MM.1S (cell line): Measurements from ENCODE around the gene GOLT1A.

Source experiments
- DNase-seq: peaks from one replicate; pipeline ENCODE4 v3.0.0-alpha.2; 2015
- H2AFZ ChIP-seq: fragments of 300-600 bp; sonication (generic); 2 replicates; pipeline ENCODE4 v1.6.0; 2016; ENCODE audit warnings: antibody characterized with exemption, low read length
- H3F3A ChIP-seq: fragments of 300-600 bp; sonication (generic); 2 replicates; pipeline ENCODE4 v1.6.1; 2016; ENCODE audit warnings: mild to moderate bottlenecking, antibody characterized with exemption, low read length, moderate library complexity, mixed read lengths; ENCODE audit not compliant: insufficient read depth
- H3K27ac ChIP-seq: fragments of 300-600 bp; sonication (generic); 2 replicates; pipeline ENCODE4 v1.5.1; 2016; ENCODE audit warnings: mild to moderate bottlenecking, low read length
- H3K27me3 ChIP-seq: fragments of 300-600 bp; sonication (generic); replicated peaks from 2 replicates; pipeline ENCODE4 v1.6.0; 2016; ENCODE audit warnings: low read length; ENCODE audit not compliant: insufficient read depth
- H3K36me3 ChIP-seq: fragments of 300-600 bp; sonication (generic); replicated peaks from 2 replicates; pipeline ENCODE4 v1.6.1; 2016; ENCODE audit warnings: mild to moderate bottlenecking, low read length, mixed read lengths; ENCODE audit not compliant: insufficient read depth
- H3K4me1 ChIP-seq: fragments of 300-600 bp; sonication (generic); 2 replicates; pipeline ENCODE4 v1.6.1; 2016; ENCODE audit warnings: low read length, mixed read lengths
- H3K4me2 ChIP-seq: fragments of 300-600 bp; sonication (generic); 2 replicates; pipeline ENCODE4 v1.6.0; 2016; ENCODE audit warnings: low read depth, low read length
- H3K4me3 ChIP-seq: fragments of 300-600 bp; sonication (generic); 2 replicates; pipeline ENCODE4 v1.5.1; 2016; ENCODE audit warnings: low read length, mixed read lengths
- H3K79me2 ChIP-seq: fragments of 300-600 bp; sonication (generic); 2 replicates; pipeline ENCODE4 v1.6.1; 2016; ENCODE audit warnings: mixed run types, low read length, mixed read lengths
- H3K9ac ChIP-seq: fragments of 300-600 bp; sonication (generic); 2 replicates; pipeline ENCODE4 v1.6.1; 2016; ENCODE audit warnings: low read length, mixed read lengths
- H3K9me2 ChIP-seq: fragments of 300-600 bp; sonication (generic); replicated peaks from 2 replicates; pipeline ENCODE4 v1.6.1; 2016; ENCODE audit warnings: mild to moderate bottlenecking, low read length, mixed read lengths; ENCODE audit not compliant: insufficient read depth
- H3K9me3 ChIP-seq: fragments of 300-600 bp; sonication (generic); replicated peaks from 2 replicates; pipeline ENCODE4 v1.6.1; 2016; ENCODE audit warnings: mild to moderate bottlenecking, low read length, mixed read lengths; ENCODE audit not compliant: insufficient read depth
- H4K20me1 ChIP-seq: fragments of 300-600 bp; sonication (generic); 2 replicates; pipeline ENCODE4 v1.6.1; 2016; ENCODE audit warnings: mild to moderate bottlenecking, low read length, moderate library complexity, mixed read lengths; ENCODE audit not compliant: insufficient read depth
- CTCF ChIP-seq: fragments of 300-600 bp; sonication (generic); IDR thresholded peaks from 2 replicates; pipeline ENCODE4 v1.5.1; 2016; ENCODE audit warnings: antibody characterized with exemption, low read length, mixed read lengths
- EZH2 ChIP-seq: fragments of 300-600 bp; sonication (generic); optimal IDR thresholded peaks from 2 replicates; pipeline ENCODE3; 2017; ENCODE audit warnings: low read depth, mild to moderate bottlenecking, antibody characterized with exemption, low read length, mixed read lengths
- EZH2phosphoT487 ChIP-seq: fragments of 300-600 bp; sonication (generic); IDR thresholded peaks from 2 replicates; pipeline ENCODE4 v1.6.1; 2018; ENCODE audit warnings: antibody characterized with exemption, low read length

The GOLT1A gene

DNA sequence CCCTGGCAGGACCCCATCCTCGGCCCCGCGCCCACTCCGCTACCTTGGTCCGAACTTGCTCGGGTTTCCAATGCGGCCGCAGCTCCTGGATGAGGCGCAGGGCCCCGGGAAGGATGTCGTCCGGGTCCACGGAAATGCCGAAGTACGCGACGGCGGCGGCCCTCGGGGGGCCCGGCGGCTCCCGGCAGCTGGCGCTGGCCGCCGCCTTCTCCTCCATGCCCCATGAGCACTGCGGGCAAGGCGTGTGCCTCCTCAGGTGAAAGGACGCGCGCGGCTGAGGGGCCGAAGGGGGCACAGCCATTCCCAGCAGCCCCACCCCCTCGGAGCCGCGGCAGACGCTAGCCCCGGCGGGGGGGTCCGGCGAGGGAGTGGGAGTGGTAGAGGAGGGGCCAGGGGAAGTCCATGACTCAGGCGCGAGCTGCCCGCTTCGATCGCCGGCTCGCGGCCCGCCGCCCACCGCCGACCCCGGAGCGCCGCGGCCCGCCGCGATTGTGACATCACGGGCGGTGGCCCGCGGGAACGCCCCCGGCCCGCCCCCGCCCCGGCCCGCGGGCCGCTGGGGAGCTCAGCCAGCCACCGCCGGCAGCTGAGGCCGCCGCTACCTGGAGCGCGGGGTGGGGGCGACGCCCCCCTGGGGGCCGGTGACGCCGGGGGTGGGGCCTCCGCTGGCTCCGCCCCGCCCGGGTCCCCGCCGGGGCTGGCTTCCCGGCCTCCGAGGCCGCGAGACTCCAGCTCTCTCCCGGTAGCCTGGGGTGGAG, 62.1 kb downstream of the GOLT1A start, which contains the start of gene ETNK2:
TSS of gene ETNK2 (minus strand) at position 493 of the 758 bp plus-strand sequence. CDS start at position 301, 192 bp downstream.
- Histone ChIP-seq H3K9me3 (no peaks in the 10 kb centered on the region), H3K79me2 (no peaks in the 10 kb centered on the region), H3K4me3 (peak within 1 kb of the TSS; percentile 58; the same call in 1 of the 2 replicates), H3K9me2 (no peaks in the 10 kb centered on the region), H3F3A (no peaks in the 10 kb centered on the region), H3K4me2 (peak within 1 kb of the TSS; percentile 90), H3K27ac (no peak within 1 kb of the TSS), H3K4me1 (no peaks in the 10 kb centered on the region), H3K27me3 (peaks cover 40% of the 10 kb centered on the region), H4K20me1 (no peaks in the 10 kb centered on the region), H2AFZ (peak within 1 kb of the TSS; percentile 81), H3K36me3 (no peaks in the 10 kb centered on the region), H3K9ac (peak within 1 kb of the TSS; percentile 8; the same call in 1 of the 2 replicates)
- peak; percentile 28 for DNase-seq
- no peak for TF ChIP-seq EZH2phosphoT487
- TF ChIP-seq CTCF: no peak
- TF ChIP-seq EZH2: no peak

DNA sequence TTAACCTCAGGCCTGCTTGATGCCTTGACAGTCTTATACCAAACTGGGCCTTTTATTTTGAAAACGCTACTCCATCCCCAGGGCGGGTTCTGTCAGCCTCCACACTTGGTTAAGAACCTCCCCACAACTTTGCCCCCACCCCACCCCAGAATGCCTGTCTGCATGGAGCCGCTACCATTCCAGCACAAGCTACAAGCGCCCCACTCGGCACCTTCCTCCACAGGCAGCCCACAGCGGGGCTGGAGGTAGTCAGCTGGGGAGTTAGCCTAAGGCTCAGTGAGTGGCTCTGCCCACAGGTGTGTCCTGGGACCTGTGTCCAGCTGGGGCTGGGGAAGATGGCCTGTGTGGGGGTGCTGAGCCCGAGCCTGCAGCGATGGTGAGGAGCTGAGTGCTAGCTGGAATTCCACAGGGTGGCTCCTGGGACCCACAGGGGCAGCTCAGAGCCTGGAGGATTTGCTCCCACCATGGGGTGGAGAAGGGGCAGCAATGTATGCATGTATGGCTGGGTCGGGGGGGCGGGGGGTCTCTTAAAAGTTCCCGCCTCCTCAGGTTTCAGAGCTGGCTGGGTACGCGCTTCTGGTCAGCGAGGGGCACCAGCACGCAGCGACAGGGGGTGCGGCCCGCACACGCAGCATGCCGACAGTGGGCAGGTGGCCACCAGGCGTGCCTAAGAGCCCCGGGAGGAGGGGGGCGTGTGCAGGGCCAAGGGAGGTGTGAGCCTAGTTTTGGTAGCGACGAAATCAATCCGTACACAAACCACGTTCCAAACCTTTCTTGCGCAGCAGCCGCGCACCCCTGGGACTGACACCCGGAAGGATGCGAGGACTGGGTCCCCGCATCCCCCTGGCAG, 62.9 kb downstream of the GOLT1A start:
- H3K36me3 ChIP-seq: no peaks in the 10 kb centered on the region
- H3K27ac ChIP-seq: no peak overlapping the region
- H3K9me3 ChIP-seq: no peaks in the 10 kb centered on the region
- H3K4me2 ChIP-seq: peak overlapping the region; percentile 90; the same call in 1 of the 2 replicates
- no peak overlapping the region for H2AFZ ChIP-seq
- H3K9me2 ChIP-seq: no peaks in the 10 kb centered on the region
- DNase-seq: no peak
- peaks cover 40% of the 10 kb centered on the region for H3K27me3 ChIP-seq
- H4K20me1 ChIP-seq: no peaks in the 10 kb centered on the region
- no peaks in the 10 kb centered on the region for H3K79me2 ChIP-seq
- no peak overlapping the region for H3K9ac ChIP-seq
- H3K4me3 ChIP-seq: no peak overlapping the region
- no peaks in the 10 kb centered on the region for H3K4me1 ChIP-seq
- no peak for TF ChIP-seq EZH2
- TF ChIP-seq EZH2phosphoT487: no peak
- no peak for TF ChIP-seq CTCF
- H3F3A ChIP-seq: no peaks in the 10 kb centered on the region

DNA sequence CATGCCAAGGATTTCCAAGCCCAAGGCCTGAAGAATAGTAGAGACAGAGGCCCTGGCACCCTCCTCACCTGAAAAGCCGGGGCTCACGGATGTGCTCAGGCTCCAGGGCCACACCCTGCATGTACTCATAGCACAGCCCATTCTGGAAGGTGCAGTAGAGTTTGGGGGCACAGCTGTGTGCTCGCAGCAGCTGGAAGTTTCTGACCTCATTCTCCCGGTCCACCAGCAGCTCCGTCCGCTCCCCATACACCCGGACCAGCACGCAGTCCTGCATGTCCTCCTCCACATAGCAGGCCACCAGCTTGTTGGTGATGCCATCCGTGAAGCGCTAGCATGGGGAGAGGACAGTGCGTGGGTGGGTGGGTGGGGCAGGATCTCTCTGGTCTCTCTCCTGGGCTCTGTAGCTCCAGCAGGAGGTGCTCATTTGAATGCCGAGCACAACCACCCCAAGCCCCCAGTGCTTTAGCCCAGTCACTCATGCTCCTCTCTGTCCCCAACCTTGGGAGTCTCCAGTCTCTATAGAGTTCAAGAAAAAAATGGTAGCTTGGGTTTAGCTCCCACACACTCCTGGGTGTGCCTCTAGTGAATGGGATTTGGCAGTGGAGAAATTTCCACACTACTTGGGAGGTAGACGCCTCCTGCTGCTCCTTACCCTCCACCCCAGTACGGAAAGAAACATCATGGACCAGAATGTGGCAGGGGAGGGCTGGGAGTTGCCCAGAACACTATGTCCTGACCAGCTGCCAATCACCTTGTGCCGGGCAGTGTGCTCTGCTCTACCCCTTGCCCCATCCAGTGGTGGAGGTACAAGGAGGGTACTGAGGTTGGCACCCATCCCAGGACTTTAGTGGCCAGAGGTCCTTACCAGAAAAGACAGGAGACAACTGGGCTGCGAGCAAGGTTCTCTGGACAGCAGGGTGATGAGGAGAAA, 63.9 kb downstream of the GOLT1A start:
- no peak overlapping the region for H3K9ac ChIP-seq
- no peak overlapping the region for H3K4me2 ChIP-seq
- H3F3A ChIP-seq: no peaks in the 10 kb centered on the region
- H3K79me2 ChIP-seq: no peaks in the 10 kb centered on the region
- no peaks in the 10 kb centered on the region for H3K9me3 ChIP-seq
- H3K27ac ChIP-seq: no peak overlapping the region
- DNase-seq: no peak
- no peaks in the 10 kb centered on the region for H3K4me1 ChIP-seq
- TF ChIP-seq EZH2 (no peak), CTCF (no peak), EZH2phosphoT487 (no peak)
- H3K36me3 ChIP-seq: no peaks in the 10 kb centered on the region
- peaks cover 35% of the 10 kb centered on the region for H3K27me3 ChIP-seq
- no peak overlapping the region for H3K4me3 ChIP-seq
- no peak overlapping the region for H2AFZ ChIP-seq
- no peaks in the 10 kb centered on the region for H4K20me1 ChIP-seq
- H3K9me2 ChIP-seq: no peaks in the 10 kb centered on the region
